Body of pancreas (tissue), 4 donors: ENCODE data around the gene CTBP1. TPM values are rescaled to one million over a fixed set of nuclear protein-coding genes. Genes with fewer than 3 reads are reported as not detected.

Experiments used
- ATAC-seq: fragments of 150-250 bp; one replicate; pipeline ENCODE4 v1.9.1; 2016
- DNase-seq, 4 donors: peaks; one replicate each; pipeline ENCODE4 v3.0.0-alpha.2; 2019
- H3K27ac ChIP-seq, 4 donors: fragments of 200-600 bp; sonication (generic); 1 replicate in 3 of 4; 2 replicates in 1 of 4; pipeline versions ENCODE4 v1.5.1 to v1.6.1; 2016 to 2019; ENCODE audit warnings: mild to moderate bottlenecking in 1 of 4, mixed read lengths in 1 of 4, moderate library complexity in 1 of 4
- H3K27me3 ChIP-seq, 2 donors: fragments of 200-600 bp; sonication (generic); one replicate each; pipeline ENCODE4 v1.6.0; 2016; ENCODE audit warnings: mild to moderate bottlenecking in 1 of 2
- H3K36me3 ChIP-seq, 2 donors: fragments of 200-600 bp; sonication (generic); replicated peaks in 1 of 2; 2 replicates each; pipeline ENCODE4 v1.5.1; 2016; ENCODE audit warnings: low read depth in 2 of 2; ENCODE audit not compliant: insufficient read depth in 1 of 2
- H3K4me1 ChIP-seq: fragments of 200-600 bp; sonication (generic); one replicate; pipeline ENCODE4 v1.6.0; 2016
- H3K4me3 ChIP-seq, 2 donors: fragments of 200-600 bp; sonication (generic); 1 replicate in 1 of 2; 2 replicates in 1 of 2; pipeline ENCODE4 v1.5.1; 2016 to 2019
- H3K9me3 ChIP-seq, 3 donors: fragments of 200-600 bp; sonication (generic); 1 replicate in 2 of 3; 2 replicates in 1 of 3; pipeline ENCODE4 v1.5.1; 2016
- POLR2A ChIP-seq, 3 donors: fragments of 450-650 bp; IDR thresholded peaks; one replicate each; pipeline ENCODE4 v1.6.1; 2016; ENCODE audit warnings: antibody characterized with exemption in 3 of 3, mild to moderate bottlenecking in 2 of 3
- WGBS, 2 donors: methylation state at CpG; one replicate each; pipeline ENCODE4 v1.1.5; 2017; 5-methylcytosine and 5-hydroxymethylcytosine counted together
- intact Hi-C: fragments of 100-400 bp; cut with DNase I; formaldehyde crosslinking; loops from one replicate; pipeline ENCODE4 v1.15.1; 2023
- total RNA-seq, 2 donors: library from RNA; depleted of rRNA; stranded (reverse); fragments of >200 nt; gene quantifications; one replicate each; pipeline ENCODE4 v1.1.0, GENCODE V29; 2016
- TF ChIP-seq, protein P1 (sequence below), 7 experiments: fragments of 450-650 bp in 4 of 7; fragments of 200-600 bp in 3 of 7; sonication (generic) in 3 of 7; IDR thresholded peaks; one replicate each; pipeline ENCODE4 v1.5.1; 2016 to 2019; ENCODE audit warnings: antibody characterized with exemption in 7 of 7

CTBP1 gene
- total RNA-seq, 2 donors from 2014 or later = 148 to 458 TPM

DNA sequence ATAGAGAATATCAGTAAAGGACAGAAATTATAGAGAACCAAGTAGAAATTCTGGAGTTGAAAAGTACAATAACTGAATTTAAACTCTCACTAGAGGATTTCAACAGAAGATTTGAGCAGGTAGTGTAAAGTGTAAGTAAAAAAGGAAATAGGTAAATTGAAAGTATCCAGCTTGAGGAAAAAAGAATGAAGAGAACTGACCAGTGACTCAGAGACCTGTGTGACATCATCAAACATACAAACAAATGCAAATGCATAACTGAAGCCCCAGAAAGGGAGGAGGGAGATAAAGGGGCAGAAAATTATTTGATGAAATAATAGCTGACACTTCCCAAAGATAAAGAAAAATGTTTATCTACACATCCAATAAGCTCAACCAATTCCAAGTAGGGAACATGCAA lies 68.3 kb downstream of the CTBP1 start:
- Histone ChIP-seq H3K27me3 (no peaks in the 10 kb centered on the region), H3K4me3 (no peak overlapping the region), H3K27ac (no peak overlapping the region), H3K4me1 (no peaks in the 10 kb centered on the region), H3K9me3 (peaks cover 0 to 17% (median 0%) of the 10 kb centered on the region in 3 donors), H3K36me3 (no peaks in the 10 kb centered on the region)
- TF ChIP-seq, protein P1, sequence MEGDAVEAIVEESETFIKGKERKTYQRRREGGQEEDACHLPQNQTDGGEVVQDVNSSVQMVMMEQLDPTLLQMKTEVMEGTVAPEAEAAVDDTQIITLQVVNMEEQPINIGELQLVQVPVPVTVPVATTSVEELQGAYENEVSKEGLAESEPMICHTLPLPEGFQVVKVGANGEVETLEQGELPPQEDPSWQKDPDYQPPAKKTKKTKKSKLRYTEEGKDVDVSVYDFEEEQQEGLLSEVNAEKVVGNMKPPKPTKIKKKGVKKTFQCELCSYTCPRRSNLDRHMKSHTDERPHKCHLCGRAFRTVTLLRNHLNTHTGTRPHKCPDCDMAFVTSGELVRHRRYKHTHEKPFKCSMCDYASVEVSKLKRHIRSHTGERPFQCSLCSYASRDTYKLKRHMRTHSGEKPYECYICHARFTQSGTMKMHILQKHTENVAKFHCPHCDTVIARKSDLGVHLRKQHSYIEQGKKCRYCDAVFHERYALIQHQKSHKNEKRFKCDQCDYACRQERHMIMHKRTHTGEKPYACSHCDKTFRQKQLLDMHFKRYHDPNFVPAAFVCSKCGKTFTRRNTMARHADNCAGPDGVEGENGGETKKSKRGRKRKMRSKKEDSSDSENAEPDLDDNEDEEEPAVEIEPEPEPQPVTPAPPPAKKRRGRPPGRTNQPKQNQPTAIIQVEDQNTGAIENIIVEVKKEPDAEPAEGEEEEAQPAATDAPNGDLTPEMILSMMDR (IDR thresholded peaks at IDR 0.05) = no peak
- no peak for TF ChIP-seq POLR2A (IDR thresholded peaks at IDR 0.05)
- intact Hi-C loops = no loop called here
- ATAC-seq (no peak), DNase-seq (no peak)

DNA sequence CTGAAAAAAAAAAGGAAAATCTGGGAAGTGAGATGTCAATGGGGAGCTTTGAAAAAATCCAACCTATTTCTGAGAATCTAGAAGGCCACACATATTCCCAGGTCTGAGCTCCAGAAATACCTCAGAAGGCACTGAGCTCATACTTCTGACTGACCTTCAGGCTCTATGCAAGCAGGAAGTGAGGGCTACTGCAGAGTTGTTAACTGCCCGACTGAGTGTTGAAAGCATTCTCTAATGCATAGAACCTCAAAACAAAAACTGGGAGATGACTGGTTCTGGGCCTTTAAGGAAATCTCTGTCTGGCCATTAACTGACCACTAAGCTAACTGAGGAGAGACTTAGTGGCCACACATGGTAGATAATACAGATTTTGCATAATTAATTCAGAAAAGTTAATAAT lies 69.0 kb downstream of the CTBP1 start:
- no peaks in the 10 kb centered on the region for H3K4me1 ChIP-seq
- ATAC-seq (no peak), DNase-seq (no peak)
- intact Hi-C loops = no loop called here
- H3K27me3 ChIP-seq = no peaks in the 10 kb centered on the region
- peaks cover 0 to 17% (median 0%) of the 10 kb centered on the region in 3 donors for H3K9me3 ChIP-seq
- TF ChIP-seq, protein P1 (IDR thresholded peaks at IDR 0.05) = no peak
- peak in 1 of 3 donors; percentile 11 for TF ChIP-seq POLR2A (IDR thresholded peaks at IDR 0.05)
- H3K27ac ChIP-seq = no peak overlapping the region
- no peaks in the 10 kb centered on the region for H3K36me3 ChIP-seq
- no peak overlapping the region for H3K4me3 ChIP-seq
- WGBS, 2 donors = 92 to 94% methylated on average over 1 of the region's 1 CpG

DNA sequence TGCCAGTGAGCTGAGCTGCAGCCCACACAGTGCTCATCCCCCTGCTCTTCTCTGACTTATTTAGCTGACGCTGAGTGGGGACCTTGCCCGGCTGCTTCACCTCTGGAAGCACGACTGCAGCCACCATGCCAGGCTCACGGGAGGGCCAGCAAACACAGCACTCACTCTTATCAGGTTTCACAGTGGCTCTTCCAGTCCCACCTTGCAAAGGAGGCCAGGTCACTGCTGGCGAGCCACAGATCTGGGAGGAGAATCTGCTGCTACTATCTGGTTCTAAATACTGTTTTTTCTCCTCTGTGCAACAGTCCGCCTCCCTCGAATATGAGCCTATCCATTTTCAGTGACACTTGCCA lies 69.9 kb downstream of the CTBP1 start:
- intact Hi-C loops = no loop called here
- 27 to 72% methylated on average over 3 to 7 of the region's 7 CpGs for WGBS, 2 donors
- Histone ChIP-seq H3K36me3 (no peaks in the 10 kb centered on the region), H3K4me3 (no peak overlapping the region), H3K27me3 (no peaks in the 10 kb centered on the region), H3K27ac (no peak overlapping the region), H3K9me3 (peaks cover 0 to 17% (median 0%) of the 10 kb centered on the region in 3 donors), H3K4me1 (no peaks in the 10 kb centered on the region)
- TF ChIP-seq, protein P1 (IDR thresholded peaks at IDR 0.05) = no peak
- TF ChIP-seq POLR2A (IDR thresholded peaks at IDR 0.05) = no peak
- DNase-seq (peak in 2 of 4 donors; percentile 27 to 47), ATAC-seq (no peak)

DNA sequence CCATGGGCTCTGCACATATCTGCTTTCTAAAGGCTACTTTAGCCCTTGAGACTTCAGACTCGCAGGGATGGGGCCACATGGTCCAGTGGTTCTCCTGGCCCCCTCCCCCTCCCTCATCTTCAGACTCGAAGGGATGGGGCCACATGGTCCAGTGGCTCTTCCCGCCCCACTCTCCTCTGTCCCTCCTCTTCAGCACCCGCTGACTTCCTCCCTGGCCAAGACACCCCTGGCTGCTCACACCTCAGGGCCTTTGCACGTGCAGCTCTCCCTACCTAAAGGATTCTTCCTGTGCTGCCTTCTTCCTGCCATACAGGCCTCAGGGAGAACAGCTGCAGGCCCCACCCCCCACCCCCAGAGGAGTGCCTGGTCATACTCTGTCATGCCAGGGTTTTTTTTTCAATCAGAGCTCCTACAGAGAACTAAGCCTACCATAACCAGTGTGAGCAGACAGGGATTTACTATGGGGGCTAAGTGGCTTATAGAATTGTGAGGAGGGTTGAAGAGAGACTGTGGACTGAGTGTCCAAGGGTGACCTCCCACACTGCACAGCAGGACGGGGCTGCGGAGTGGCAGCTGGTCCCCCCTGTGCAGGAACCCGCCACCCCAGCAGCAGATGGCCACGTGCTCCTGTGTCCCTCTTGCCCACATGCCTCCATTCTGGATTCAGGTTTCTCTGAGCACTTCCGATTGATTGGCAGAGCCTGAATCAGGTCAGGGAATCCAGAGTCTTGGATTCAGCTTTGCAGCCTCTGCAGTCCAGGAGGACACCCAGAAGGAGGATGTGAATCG lies 70.4 kb downstream of the CTBP1 start:
- Histone ChIP-seq H3K27ac (no peak overlapping the region), H3K27me3 (no peaks in the 10 kb centered on the region), H3K9me3 (peaks cover 0 to 17% (median 0%) of the 10 kb centered on the region in 3 donors), H3K4me1 (peaks cover 2% of the 10 kb centered on the region), H3K4me3 (no peak overlapping the region), H3K36me3 (no peaks in the 10 kb centered on the region)
- ATAC-seq (no peak), DNase-seq (peak in 2 of 4 donors; percentile 7 to 12)
- intact Hi-C loops = no loop called here
- 73 to 87% methylated on average over 9 to 11 of the region's 11 CpGs for WGBS, 2 donors
- TF ChIP-seq, protein P1 (IDR thresholded peaks at IDR 0.05) = no peak
- no peak for TF ChIP-seq POLR2A (IDR thresholded peaks at IDR 0.05)
